ENCODE results near the gene MGLL.

Gene MGLL

DNA sequence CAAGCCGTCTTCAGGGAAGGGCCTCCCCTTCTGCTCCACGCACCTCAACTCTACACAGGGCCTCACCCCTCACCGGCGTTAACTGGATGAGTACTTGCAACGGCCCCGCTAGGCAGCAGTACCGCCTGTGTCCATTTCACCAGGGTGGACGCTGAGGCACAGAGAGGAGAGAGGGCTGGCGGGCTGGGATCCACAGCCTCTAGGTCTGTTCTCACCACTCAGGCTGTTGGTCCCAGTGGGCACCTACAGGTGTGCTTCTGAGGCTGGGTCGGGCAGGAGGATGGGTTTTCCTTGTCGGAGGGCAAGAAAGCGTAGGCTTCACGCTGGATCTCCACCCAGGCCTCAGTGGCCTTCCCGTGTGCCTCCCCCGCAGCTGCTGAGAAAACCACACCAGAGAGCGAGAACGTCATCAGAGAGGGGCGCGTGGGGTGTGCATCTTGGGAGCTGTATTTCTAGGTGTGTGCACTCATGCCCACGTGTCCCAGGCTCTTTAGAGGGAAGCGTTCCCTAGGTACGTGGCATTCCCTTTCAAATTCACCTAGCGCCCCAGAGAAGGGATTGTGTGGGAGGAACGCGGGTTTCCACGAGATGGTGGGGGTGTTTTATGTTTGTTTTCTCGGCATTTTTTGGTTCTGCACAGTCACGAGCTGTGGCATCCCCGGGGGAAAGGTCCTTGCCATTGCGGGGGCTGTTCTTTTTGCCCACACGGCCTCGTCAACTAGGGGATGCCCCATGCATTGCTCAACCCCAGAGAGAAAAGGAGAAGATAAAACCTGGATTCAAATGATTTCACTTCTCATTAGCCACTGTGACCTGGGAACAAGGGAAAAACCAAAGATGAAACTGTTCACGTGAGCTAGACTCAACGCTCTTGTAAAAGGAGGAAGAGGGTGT, 67.7 kb downstream of the MGLL start:
- DNase-seq (ENCODE audit: low spot score): no peak

- no peak for DNase-seq (ENCODE audit: low spot score)
Observed at GRCh38 chr3:127753898-127754410, 68.4 kb downstream of the MGLL start.

DNA sequence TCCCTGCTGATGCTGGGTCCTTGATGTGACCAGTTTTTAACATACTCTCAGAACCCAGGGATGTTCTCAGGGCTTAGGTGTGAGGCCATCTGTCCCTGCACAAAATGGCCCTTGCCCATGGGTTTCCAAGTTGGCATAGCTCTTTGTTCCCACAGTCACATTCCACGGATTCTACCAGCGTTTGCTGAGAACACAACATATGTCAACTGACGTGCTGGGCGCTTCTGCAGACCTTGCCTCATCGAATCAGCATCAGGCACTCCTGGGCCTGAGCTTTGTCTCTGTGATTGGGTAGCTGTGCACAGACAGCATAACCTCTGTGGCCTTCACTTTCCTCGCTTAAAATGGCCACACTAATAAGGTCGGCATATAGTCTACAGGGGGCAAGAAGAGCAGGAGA, 69.0 kb downstream of the MGLL start:
- DNase-seq (ENCODE audit: low spot score): peak; percentile 92

DNA sequence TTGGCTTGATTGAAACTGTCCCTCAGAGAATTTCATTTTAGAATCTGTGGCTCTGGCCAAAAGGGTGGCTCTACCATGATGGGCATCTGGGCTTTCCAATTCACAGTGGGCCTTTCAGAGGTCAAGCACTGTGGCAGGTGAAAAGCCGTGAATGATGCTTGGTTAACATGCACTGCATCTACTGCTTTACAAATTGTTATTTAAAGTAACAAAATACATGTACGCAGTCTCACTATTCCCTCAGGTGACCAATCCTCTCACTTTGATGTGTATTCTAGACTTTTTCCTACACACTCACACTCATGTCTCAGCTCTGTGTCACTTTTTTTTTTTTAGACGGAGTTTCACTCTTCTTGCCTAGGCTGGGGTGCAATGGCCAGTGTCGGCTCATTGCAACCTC, 70.5 kb downstream of the MGLL start:
- DNase-seq (ENCODE audit: low spot score): no peak

DNA sequence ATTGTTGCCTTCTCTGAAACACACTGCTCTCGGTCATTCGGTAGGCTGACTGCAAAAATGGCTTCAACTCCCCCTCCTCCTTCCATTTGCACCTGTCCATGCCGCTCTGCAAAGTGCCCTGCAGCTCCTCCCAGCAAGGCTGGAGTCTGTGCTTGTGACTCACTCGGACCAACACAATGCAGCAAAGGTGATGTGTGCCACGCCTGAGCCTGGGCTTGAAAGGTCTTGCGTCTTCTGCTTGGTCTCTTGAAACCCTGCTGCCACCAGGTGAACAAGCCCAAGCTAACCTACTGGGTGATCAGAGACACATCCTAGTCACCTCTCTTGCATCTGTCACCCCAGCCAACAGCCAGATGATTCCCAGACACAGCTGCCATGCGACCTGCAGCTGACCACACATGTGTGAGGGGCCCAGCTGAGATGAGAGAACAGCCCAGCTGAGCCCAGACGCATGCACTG, 71.1 kb downstream of the MGLL start:
- peak; percentile 40 for DNase-seq (ENCODE audit: low spot score)

DNA sequence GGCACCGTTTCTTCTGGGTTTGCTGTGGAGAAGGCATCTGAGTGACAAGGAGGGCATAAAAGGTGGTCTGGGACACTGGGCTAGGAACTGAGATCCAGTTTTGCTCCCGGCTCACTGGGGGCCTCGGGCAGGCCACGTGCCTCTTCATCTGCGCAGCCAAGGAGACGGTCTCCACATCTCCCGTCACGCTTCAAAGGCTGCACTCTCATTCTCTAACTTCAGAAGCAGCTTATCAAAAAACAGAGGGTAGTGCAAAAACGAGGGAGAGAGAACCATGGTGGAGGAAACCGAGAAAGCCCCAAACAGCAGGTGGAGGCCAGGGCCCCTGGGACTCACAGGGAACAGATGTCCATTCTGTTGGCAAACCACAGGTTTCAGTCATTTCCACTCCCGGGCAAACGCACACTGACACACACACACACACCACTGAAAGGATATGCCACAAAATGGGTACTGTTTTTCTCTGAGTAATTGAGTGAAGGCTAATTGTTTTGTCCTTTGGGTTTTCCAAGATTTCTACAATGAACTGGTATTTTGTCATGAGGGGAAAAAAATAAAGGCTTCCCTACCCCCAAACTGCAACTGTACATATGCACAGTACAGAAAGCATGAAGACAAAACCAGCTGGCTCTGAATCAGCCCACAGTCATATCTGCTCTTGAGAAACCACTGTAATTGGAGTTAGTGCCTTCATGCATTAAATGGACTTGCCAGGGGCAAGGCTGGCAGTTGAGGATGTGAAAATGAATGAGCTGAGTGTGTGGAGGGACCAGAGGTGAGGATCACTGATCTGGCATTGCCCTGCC, 71.9 kb downstream of the MGLL start:
- peak; percentile 43 for DNase-seq (ENCODE audit: low spot score)

DNA sequence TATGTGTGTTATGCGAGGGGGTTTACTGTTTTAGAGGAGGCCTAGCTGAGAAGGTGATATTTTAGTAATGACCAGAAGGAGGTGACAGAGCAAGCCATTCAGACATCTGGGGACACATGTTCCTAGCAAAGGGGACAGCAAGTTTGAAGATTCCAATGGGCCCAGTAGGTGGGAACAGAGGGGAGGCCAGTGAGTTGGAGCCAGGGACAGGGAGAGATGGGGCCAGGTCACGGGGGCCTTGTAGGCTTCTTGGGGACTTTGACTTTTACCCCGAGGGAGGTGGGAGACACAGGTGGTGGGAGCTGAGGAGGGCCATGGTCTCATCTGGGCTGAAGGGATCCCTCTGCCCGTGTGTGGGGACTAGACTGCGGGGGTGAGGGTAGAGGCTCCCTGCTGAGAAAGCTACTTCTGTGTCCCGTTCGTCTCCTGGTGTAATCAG, 72.5 kb downstream of the MGLL start:
- no peak for DNase-seq (ENCODE audit: low spot score)

DNA sequence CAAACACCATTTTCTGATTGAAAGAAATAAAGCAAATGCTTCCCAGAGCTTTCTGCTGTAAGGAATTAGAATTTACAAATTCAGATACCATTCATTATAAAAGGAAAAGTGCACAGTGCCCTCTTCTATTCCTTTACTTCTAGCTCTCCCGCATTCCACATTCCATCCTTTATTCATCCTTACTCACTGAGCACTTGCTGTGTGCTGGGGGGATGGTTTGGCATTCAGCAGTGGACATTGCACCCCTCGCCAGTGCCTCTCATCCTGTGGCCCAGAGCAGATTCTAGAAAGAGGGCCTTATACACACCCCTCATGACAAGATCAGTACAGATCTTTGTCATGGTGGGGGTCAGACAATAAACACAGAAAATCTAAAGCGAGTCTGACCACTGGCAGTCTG, 73.0 kb downstream of the MGLL start:
- no peak for DNase-seq (ENCODE audit: low spot score)

DNA sequence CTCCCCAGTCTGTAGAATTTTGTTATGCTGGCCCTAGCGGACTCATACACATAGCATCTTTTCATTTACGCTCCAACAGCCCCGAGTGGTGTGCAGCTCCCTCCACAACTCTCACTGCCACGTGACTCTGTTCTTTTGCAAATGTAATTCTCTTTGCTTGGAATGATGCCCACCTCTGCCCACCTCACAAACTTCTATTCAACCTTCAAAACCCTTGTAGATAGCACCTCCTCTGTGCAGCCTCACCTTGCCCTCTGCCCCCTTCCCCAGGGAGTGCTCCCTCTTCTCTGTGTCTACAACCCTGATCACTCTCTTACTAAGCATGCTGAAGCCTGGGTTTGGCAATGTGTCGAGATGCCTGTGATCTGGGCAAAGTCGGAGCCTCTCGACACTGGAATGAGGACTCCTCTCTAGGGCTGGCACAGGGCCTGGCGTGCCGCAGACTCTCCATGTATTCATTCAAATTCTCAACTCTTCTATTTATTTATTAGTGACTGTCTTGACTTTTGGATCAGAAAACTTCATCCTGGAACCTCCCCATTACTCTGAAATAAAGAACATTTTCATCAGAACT, 73.5 kb downstream of the MGLL start:
- peak; percentile 63 for DNase-seq (ENCODE audit: low spot score)

DNA sequence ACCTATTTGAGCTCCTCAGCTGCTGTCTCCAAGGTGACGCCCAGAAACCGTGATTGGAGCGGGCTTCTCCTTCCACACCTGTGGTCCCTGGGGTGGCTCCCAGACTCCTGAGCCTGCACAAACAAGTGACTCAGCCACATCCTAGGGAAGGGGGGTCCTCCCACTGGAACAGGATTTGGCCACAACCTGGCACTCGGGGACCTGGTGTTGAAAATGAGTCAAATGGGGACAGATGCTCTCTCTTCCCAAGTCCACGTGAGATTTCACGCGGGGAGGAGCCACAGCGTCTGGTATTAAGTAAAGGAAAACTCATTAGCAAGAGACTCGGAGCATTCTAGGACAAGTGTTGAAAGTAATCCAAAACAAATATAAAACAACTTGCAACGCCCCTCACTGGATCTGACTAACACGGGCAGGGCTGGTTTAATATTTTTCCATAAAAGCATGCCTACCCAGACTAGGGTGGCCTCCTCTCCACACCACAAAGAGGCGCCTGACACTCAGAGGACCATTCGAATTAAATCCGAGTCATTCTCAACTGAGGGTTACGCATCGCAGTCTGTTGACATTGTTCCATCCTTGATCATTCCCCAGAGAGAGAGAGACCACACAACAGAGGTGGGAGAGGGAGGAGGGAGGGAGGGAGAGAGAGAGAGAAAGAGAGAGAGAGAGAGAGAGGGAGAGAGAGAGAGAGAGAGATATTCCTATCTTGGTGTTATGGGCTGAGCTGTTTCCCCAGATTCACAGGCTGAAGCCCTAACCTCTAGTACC, 74.4 kb downstream of the MGLL start:
- no peak for DNase-seq (ENCODE audit: low spot score)

GRCh38 chr3:127747066-127747465, 75.2 kb downstream of the MGLL start:
- DNase-seq (ENCODE audit: low spot score): no peak

- DNase-seq (ENCODE audit: low spot score): no peak
Observed at GRCh38 chr3:127746400-127747057, 75.8 kb downstream of the MGLL start.

GRCh38 chr3:127745656-127746399, 76.5 kb downstream of the MGLL start:
- peak; percentile 57 for DNase-seq (ENCODE audit: low spot score)

DNA sequence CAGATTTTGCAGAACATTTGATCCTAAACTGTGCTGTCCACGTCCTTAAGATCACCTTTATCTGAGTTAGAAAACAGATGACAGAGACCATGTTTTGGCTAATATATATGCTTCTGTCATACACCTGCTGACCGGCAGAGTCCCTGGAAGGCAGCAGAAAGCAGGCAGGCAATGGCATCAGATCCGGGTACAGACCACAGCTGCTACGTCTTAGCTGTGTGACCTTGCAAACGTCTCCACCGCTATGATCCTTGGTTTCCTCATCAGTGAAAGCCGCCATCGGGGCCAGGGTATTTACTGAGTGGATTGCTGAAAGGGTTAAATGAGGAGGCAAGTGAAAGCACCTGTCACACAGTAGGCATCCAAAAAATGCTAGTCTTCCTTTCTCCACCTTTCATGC, 77.4 kb downstream of the MGLL start:
- peak; percentile 47 for DNase-seq (ENCODE audit: low spot score)

GRCh38 chr3:127744253-127744815, 78.0 kb downstream of the MGLL start:
- DNase-seq (ENCODE audit: low spot score): peak; percentile 72

GRCh38 chr3:127743351-127744252, 78.7 kb downstream of the MGLL start:
- peak; percentile 80 for DNase-seq (ENCODE audit: low spot score)

- peak; percentile 89 for DNase-seq (ENCODE audit: low spot score)
Observed at GRCh38 chr3:127742580-127742979, 79.7 kb downstream of the MGLL start.

DNA sequence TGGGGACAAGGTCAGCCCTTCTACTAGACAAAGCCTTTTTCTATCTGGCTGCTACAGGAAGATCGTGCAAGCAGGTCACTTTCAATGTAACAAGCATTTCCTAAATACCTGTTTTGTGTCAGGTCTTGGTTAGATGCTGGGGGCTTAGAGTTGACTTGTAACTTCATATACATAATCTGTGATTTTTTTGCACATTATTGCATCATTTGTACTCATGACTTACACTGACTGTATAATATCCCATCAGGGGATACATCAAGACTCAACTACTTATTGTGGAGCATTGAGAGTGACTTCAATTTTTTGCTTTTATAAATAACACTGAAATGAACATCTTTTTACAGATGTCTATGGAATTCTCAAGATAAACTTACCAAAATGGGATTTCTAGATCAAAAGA, 80.6 kb downstream of the MGLL start:
- DNase-seq (ENCODE audit: low spot score): no peak

GRCh38 chr3:127741246-127741645, 81.1 kb downstream of the MGLL start:
- DNase-seq (ENCODE audit: low spot score): no peak

Measured in cerebellar cortex (tissue), 1 donor.